ENCODE measurements around the gene HELT. TPM values are rescaled to one million over a fixed set of nuclear protein-coding genes. Genes with fewer than 3 reads are reported as not detected.

Gene HELT
- total RNA-seq, 4 donors from 2014 or later, result not detected

DNA sequence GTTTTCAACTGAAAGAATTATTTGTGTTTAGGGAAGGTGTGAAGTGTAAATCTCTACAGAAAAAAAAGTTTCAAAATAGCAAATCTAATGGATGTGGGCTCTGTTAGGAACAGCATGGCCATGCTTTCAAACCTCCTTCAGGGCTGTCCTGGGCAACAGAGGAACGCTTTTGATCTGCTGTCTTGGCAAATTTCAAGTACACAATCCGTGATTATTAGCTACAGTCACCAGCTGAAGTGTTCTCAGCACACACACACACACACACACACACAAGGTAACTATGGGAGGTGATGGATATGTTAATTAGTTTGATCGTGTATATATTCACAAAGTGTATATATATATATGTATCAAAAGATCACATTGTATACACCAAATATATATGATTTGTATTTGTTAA, 40.5 kb upstream of the HELT start:
- peaks cover 0 to 6% (median 0%) of the 10 kb centered on the region in 4 donors for H3K4me1 ChIP-seq
- no peak overlapping the region for H3K27ac ChIP-seq
- H3K27me3 ChIP-seq, result peaks cover 8% of the 10 kb centered on the region
- DNase-seq, result no peak
- H3K9me3 ChIP-seq, result no peaks in the 10 kb centered on the region
- intact Hi-C loops (cut with DNase I; ENCODE audit: low total_unique reads) (no loop called here), in situ Hi-C loops (cut with MboI; ENCODE audit: low pct_ligation_motif_present in 1 of 4, low pct_unique_long_range_greater_than_20kb in 1 of 4, low sequenced_read_pairs in 3 of 4) (loop anchor here in 1 of 4 donors (25.0 kb wide), 1 partner anchor 240 kb away; the partner anchor contains the start of gene CENPU)
- H3K4me3 ChIP-seq, result no peak overlapping the region
- WGBS, 2 donors (ENCODE audit: low coverage in 1 of 2), result 19 to 50% methylated on average over 3 of the region's 3 CpGs
- H3K36me3 ChIP-seq, result no peaks in the 10 kb centered on the region
- TF ChIP-seq, protein P1, sequence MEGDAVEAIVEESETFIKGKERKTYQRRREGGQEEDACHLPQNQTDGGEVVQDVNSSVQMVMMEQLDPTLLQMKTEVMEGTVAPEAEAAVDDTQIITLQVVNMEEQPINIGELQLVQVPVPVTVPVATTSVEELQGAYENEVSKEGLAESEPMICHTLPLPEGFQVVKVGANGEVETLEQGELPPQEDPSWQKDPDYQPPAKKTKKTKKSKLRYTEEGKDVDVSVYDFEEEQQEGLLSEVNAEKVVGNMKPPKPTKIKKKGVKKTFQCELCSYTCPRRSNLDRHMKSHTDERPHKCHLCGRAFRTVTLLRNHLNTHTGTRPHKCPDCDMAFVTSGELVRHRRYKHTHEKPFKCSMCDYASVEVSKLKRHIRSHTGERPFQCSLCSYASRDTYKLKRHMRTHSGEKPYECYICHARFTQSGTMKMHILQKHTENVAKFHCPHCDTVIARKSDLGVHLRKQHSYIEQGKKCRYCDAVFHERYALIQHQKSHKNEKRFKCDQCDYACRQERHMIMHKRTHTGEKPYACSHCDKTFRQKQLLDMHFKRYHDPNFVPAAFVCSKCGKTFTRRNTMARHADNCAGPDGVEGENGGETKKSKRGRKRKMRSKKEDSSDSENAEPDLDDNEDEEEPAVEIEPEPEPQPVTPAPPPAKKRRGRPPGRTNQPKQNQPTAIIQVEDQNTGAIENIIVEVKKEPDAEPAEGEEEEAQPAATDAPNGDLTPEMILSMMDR (IDR thresholded peaks at IDR 0.05), result no peak
- no peak for TF ChIP-seq POLR2A (IDR thresholded peaks at IDR 0.05)
- TF ChIP-seq EP300 (IDR thresholded peaks at IDR 0.05; ENCODE audit: low read depth), result no peak
- no peak for TF ChIP-seq POLR2AphosphoS5 (IDR thresholded peaks at IDR 0.05)

DNA sequence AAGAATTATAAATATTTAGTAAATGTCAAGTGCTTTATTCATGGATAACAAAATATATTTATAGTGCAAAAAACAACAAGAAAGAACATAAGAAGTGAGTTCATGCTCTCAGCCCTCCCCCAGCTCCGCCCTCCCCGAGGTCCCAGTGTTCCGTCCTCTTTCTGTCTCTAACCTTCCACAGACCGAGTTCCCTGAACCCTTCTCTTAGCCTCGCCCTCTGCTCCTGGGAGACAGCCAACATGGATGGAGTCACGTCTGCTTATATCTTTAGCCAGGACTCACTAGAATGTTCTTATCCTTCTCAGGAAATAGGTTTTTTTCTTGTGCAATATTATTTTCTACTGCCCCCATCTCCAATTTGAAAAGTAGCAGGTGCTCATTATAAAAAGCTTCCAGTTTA, 40.1 kb upstream of the HELT start:
- no peaks in the 10 kb centered on the region for H3K9me3 ChIP-seq
- no peaks in the 10 kb centered on the region for H3K36me3 ChIP-seq
- DNase-seq, result peak; percentile 38
- 31 to 34% methylated on average over 4 to 6 of the region's 6 CpGs for whole genome bisulfite sequencing, 2 donors (ENCODE audit: low coverage in 1 of 2)
- peaks cover 8% of the 10 kb centered on the region for H3K27me3 ChIP-seq
- H3K27ac ChIP-seq, result no peak overlapping the region
- H3K4me1 ChIP-seq, result peaks cover 0 to 6% (median 0%) of the 10 kb centered on the region in 4 donors
- intact Hi-C loops (cut with DNase I; ENCODE audit: low total_unique reads), result no loop called here
- in situ Hi-C loops (cut with MboI; ENCODE audit: low pct_ligation_motif_present in 1 of 4, low pct_unique_long_range_greater_than_20kb in 1 of 4, low sequenced_read_pairs in 3 of 4), result loop anchor here in 1 of 4 donors (25.0 kb wide), 1 partner anchor 241 kb away; the partner anchor contains the start of gene CENPU
- TF ChIP-seq EP300 (IDR thresholded peaks at IDR 0.05; ENCODE audit: low read depth) (no peak), POLR2AphosphoS5 (IDR thresholded peaks at IDR 0.05) (no peak), POLR2A (IDR thresholded peaks at IDR 0.05) (no peak)
- TF ChIP-seq, protein P1 (IDR thresholded peaks at IDR 0.05), result no peak
- H3K4me3 ChIP-seq, result no peak overlapping the region

DNA sequence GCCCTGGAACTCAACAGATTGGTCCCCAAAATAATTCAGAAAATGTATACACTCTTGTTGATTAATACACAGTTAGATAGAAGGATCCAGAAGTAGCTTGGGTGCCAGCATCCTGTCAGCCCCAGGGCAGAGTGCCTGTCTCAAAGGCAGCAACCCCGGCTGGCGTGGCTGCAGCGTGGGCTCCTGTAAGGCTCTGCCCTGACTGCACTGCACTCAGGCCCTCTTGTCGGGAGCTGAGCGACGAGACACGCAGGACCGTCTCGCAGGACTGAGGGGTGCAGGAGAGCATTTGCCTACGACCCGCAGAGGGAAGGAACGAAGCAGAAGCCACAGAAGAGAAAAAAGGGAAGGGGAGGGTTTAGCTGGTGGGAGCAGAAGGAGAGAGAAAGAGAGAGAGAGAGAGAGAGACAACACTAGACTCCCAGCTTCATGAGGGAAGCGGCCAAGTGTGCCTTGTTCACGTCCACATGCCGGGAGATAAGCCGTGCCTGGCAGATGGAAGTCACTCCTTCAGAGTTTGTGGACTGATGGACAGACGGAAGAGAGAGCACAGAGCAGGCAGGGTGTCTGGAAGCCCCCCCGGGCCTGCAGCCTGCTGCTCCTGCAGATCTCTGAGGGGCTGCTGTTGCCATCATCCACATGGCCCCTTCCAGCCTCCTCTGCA, 38.7 kb upstream of the HELT start:
- Histone ChIP-seq H3K4me1 (peaks cover 0 to 12% (median 3%) of the 10 kb centered on the region in 4 donors), H3K9me3 (no peaks in the 10 kb centered on the region), H3K27ac (no peak overlapping the region), H3K27me3 (peaks cover 8% of the 10 kb centered on the region), H3K36me3 (no peaks in the 10 kb centered on the region), H3K4me3 (no peak overlapping the region)
- TF ChIP-seq EP300 (IDR thresholded peaks at IDR 0.05; ENCODE audit: low read depth), result no peak
- TF ChIP-seq, protein P1 (IDR thresholded peaks at IDR 0.05), result no peak
- no peak for TF ChIP-seq POLR2A (IDR thresholded peaks at IDR 0.05)
- no peak for TF ChIP-seq POLR2AphosphoS5 (IDR thresholded peaks at IDR 0.05)
- WGBS, 2 donors (ENCODE audit: low coverage in 1 of 2), result 80 to 83% methylated on average over 9 to 18 of the region's 18 CpGs
- no peak for DNase-seq
- in situ Hi-C loops (cut with MboI; ENCODE audit: low pct_ligation_motif_present in 1 of 4, low pct_unique_long_range_greater_than_20kb in 1 of 4, low sequenced_read_pairs in 3 of 4) (loop anchor here in 1 of 4 donors (25.0 kb wide), 1 partner anchor 242 kb away; the partner anchor contains the start of gene CENPU), intact Hi-C loops (cut with DNase I; ENCODE audit: low total_unique reads) (loop anchor here (5.0 kb wide), 1 partner anchor 232 kb away; no protein-coding TSS in a partner anchor)

DNA sequence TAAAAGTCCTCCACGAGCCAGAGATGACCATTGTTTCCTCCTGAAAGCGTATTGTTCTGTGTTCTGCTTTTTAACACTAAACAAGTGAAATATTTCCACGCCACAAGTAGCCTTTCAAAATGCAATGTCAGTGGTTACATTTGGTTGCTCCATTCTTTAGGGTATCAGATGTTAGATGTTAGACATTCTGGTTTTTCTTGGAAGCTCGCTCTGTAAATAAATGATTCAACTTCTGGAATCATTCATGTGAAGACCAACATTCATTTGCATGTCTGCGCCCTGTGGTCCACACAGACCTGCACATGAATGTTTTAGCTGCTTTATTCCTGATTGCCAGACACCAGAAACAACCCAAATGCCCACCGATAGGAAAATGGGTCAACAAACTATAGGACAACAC, 38.0 kb upstream of the HELT start:
- in situ Hi-C loops (cut with MboI; ENCODE audit: low pct_ligation_motif_present in 1 of 4, low pct_unique_long_range_greater_than_20kb in 1 of 4, low sequenced_read_pairs in 3 of 4), result loop anchor here in 1 of 4 donors (25.0 kb wide), 1 partner anchor 243 kb away; the partner anchor contains the start of gene CENPU
- 80% methylated on average over 6 of the region's 6 CpGs for WGBS, 2 donors (ENCODE audit: low coverage in 1 of 2)

More for the DNA sequence above, 38.0 kb upstream of the HELT start:
- Histone ChIP-seq H3K27ac (no peak overlapping the region), H3K4me1 (peaks cover 0 to 12% (median 3%) of the 10 kb centered on the region in 4 donors), H3K9me3 (no peaks in the 10 kb centered on the region), H3K4me3 (no peak overlapping the region), H3K36me3 (no peaks in the 10 kb centered on the region), H3K27me3 (peaks cover 8% of the 10 kb centered on the region)
- TF ChIP-seq POLR2A (IDR thresholded peaks at IDR 0.05) (no peak), EP300 (IDR thresholded peaks at IDR 0.05; ENCODE audit: low read depth) (no peak), POLR2AphosphoS5 (IDR thresholded peaks at IDR 0.05) (no peak)
- TF ChIP-seq, protein P1 (IDR thresholded peaks at IDR 0.05), result no peak
- intact Hi-C loops (cut with DNase I; ENCODE audit: low total_unique reads), result loop anchor here (5.0 kb wide), 1 partner anchor 233 kb away; no protein-coding TSS in a partner anchor
- no peak for DNase-seq
